GM18858 (cell line): ENCODE data around the gene ZNF512.
A peak's percentile ranks its signal among the peaks of the same experiment; 100 is the strongest.
"Not testable (repeated sequence)": the region's sequence is repeated elsewhere in the genome, so short reads cannot be mapped to it uniquely, and the experiment has no call there.

ENCODE experiments used
- ATAC-seq: cut with Tn5 transposase; IDR thresholded peaks from one replicate; pipeline ENCODE4 v1.9.1; 2021; ENCODE audit not compliant: unreplicated experiment

Gene ZNF512

DNA sequence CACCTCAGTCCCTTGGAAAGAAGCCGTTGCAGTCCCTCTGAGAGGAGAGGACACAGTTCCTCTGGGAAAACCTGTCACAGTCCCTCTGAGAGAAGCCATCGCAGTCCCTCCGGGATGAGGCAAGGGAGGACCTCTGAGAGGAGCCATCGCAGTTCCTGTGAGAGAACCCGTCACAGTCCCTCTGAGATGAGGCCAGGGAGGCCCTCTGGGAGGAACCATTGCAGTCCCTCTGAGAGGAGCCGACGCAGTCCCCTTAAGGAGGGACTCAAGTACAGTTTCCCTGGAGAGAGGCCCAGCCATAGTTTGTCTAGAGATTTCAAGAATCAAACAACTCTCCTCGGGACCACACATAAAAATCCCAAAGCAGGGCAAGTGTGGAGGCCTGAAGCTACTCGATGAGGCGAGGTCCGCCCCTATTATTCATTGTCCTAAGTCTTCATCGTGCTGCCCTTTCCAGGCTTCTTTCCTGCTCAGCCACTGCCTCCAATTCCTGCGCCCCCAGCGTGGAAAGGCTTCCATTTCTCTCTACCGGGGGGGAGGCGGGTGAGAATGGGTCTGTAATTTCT lies 630 bp upstream of the ZNF512 start:
- no peak for ATAC-seq

DNA sequence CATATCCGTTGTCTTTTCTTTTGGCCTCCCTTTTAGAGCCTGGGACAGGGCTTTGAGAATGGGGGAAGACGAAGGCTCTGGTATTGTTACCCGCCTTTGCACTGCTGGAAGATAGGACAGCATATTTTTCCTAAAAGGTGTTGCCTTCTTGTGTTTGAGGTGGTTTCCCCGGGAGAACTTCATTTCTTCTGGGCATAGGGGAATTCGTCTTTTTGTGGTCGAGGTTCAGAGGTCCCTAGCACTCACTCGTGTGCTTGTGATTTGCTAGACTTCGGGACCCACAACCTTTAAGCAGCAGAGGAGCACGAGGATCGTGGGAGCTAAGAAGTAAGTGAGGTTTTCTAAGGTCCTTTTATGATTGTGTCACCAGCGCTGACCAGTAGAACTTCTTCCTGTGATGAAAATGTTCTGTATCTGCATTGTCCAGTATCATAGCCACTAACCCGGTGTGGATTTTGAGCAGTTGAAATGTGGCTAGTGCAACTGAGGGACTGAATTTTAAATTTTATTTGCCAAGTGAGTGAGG lies 611 bp downstream of the ZNF512 start:
- ATAC-seq = no peak

DNA sequence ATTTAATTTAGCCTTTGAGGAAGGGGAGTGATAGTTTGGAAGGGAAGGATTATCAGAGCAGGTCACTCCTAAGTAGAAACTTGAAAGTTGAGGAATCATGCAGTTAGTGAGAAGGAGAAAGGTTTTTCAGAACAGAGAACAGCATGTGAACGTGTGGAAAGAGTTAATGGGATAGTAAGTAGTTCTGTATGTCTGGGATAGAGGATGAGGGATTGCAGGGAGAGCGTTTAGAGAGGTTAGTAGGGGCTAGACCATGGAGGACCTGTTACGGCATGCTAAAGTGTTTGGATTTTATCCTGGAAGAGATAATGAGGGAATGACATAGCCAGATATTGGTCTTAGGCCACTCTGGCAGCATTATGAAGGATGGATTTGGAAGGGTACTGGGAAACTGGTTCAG lies 1.8 kb downstream of the ZNF512 start:
- no peak for ATAC-seq

DNA sequence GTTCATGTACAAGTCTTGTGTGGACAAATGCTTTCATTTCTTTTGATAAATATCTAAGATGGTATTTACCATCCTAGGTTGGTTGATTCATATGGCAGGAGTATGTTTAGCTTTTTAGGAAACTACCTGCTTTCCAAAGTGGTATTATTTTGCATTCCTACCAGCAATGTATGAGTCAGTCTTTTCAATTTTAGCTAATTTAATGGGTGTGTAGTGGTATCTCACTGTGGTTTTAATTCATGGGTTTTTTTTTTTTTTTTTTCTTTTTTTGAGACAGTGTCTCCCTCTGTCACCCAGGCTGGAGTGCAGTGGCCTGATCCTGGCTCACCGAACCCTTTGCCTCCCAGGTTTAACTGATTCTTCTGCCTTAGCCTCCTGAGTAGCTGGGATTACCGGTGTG lies 4.2 kb downstream of the ZNF512 start:
- ATAC-seq = no peak

DNA sequence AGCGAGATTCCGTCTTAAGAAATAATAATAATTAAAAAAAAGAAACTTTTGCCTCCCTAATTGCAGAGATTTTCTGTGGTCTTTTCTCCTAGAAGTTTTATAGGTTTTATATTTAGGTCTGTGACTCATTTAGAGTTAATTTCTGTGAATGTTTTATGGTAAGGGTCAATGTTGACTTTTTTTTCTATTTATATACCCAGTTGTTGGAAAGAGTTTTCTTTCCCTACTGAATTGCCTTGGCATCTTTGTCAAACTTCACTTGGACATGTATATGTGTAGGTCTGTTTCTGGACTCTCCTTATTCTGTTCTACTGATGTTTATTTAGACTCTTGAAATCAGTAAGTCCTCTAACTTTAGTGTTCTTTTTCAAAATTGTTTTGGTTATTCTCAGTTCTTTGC lies 5.5 kb downstream of the ZNF512 start:
- no peak for ATAC-seq

DNA sequence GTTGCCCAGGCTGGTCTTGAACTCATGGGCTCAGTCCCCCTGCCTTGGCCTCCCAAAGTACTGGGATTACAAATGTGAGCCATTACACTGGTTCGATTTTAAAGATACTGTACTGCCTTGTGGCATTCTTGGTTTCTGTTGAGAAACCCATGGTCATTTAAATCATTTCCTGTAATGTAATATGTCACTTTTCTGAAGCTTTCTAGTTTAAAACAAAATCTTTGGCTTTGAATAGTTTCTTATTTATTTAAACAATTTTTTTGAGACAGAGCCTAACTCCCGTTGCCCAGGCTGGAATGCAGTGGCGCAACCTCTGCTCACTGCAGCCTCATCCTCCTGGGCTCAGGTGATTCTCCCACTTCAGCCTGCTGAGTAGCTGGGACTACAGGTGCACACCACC lies 8.9 kb downstream of the ZNF512 start:
- no peak for ATAC-seq

DNA sequence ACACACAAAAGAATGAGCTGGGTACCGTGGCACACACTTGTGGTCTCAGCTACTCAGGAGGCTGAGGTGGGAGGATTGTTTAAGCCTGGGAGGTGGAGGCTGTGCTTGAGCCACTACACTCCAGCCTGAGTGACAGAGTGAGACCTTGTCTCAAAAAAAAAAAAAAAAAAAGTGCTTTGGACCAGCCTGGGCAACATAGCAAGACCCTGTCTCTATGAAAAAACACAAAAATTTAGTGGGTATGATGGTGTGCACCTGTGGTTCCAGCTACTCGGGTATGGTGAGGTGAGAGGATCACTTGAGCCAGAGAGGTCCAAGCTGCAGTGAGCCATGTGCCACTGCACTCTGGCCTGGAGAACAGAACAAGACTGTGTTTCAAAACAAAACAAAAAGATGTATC lies 10.4 kb downstream of the ZNF512 start:
- ATAC-seq = no peak

DNA sequence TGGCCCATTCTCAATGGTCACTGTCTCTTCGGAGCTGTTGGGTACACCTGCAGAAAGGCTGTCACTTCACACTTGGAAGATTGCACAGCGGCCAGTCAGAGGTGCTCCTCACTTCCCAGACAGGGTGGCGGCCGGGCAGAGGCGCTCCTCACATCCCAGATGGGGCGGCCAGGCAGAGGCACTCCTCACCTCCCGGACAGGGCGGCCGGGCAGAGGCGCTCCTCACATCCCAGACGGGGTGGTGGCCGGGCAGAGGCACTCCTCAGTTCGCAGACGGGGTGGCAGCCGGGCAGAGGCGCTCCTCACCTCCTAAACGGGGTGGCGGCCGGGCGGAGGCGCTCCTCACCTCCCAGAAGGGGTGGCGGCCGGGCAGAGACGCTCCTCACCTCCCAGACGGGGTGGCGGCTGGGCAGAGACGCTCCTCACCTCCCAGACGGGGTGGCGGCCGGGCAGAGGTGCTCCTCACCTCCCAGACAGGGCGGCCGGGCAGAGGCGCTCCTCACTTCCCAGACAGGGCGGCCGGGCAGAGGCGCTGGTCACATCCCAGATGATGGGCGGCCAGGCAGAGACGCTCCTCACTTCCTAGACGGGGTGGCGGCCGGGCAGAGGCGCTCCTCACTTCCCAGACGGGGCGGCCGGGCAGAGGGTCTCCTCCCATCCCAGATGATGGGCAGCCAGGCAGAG lies 11.3 kb downstream of the ZNF512 start:
- not testable (repeated sequence) for ATAC-seq

DNA sequence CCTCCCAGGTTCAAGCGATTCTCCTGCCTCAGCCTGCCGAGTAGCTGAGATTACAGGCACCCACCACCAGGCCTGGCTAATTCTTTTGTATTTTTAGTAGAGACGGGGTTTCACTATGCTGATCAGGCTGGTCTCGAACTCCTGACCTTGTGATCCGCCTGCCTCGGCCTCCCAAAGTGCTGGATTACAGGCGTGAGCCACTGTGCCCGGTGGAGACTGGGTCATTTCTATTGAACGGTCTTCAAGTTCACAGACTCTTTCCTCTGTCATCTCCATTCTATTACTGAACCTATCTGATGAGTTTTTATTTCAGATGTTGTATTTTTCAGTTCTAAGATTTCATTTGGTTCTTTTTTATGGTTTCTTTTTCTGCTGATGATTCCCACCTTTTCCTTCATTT lies 12.6 kb downstream of the ZNF512 start:
- ATAC-seq = not testable (repeated sequence)

DNA sequence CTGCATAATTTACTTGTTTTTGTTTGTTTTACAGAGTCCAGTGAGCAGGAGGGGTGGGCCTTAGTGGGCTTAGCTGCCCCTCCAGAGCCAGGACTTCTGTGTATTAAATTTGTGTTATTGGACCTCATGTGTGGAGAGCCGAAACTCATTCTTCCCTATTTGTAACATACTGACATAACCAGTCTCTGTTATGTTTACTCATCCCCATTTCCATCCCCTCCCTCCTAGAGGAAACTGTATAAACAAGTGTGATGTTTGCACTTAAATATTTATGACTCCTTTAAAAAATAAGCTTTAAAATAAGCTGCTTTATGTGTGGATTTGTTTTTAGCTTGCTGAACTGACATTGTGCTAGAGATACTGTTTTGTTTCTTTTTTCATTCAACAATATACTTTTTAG lies 13.8 kb downstream of the ZNF512 start:
- ATAC-seq = no peak

DNA sequence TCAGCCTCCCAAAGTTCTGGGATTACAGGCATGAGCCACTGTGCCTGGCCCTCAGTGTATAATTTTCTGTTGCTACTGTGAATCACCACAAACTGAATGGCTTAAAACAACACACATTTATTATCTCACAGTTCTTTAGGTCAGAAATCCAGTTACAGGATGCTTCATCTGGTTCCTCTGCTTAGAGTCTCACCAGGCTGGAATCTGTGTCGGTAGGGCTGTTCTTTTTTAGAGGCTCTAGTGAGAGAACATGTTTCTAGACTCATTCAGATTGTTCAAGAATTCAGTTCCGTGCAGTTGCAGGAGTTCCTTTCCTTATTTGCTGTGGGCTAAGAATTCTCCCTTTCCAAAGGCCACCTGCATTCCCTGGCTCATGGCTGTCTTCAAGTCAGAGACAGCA lies 23.8 kb downstream of the ZNF512 start:
- ATAC-seq = no peak

DNA sequence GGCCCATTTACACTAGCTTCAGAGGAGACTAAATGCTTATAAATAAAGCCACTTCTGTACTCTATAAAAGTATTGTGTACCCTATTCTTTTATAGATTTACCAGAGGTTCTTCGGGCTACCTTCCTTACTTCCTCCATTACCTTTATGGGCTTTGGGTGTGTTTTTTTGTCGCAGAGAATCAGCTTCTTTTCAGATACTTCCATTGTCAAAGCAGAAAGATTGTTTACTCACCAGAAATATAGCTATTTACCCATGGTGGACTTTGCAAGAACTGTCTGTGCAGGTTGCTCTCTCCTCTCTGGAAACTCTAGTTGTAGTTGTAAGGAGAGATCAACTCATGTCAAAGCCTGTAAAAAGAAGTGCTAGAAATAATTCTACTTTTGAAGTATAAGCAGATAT lies 31.1 kb downstream of the ZNF512 start:
- ATAC-seq = no peak

DNA sequence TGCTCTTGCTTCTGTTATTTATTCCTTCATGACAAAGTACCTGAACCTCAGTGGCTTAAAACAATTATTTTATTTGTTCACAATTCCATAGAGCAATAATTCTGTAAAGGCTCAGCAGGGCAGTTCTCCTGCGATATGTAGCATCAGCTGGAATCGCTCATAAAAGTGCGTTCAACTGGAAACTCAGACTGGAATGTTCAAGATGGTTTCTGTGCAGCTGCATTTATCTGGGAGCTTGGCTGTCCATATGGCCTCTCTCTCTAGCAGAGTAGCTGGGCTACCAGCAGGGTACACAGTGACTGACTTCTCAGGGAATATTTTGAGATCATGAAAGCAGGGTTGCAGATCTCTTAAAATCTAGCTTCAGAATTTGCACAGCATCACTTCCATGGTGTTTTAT lies 32.5 kb downstream of the ZNF512 start:
- ATAC-seq = no peak

DNA sequence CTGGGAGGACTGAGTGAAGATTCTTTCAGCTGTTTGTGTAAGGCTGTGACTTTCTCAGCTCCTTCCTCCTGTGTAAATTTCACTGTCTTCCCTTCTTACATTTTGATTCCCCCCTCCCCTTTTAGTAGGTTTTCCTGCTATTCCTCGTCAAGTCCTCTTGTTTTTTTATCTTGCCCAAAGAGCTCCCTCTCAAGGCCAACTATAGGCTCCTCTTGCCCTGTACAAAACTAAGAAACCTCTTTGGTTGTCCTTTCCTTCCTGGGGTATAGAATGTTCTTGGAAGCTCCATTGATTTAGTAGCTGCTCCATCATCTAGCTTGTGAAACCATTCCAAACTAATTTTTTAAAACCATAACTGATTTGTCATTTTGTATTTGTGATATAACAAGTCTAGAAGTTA lies 38.7 kb downstream of the ZNF512 start:
- ATAC-seq = no peak

DNA sequence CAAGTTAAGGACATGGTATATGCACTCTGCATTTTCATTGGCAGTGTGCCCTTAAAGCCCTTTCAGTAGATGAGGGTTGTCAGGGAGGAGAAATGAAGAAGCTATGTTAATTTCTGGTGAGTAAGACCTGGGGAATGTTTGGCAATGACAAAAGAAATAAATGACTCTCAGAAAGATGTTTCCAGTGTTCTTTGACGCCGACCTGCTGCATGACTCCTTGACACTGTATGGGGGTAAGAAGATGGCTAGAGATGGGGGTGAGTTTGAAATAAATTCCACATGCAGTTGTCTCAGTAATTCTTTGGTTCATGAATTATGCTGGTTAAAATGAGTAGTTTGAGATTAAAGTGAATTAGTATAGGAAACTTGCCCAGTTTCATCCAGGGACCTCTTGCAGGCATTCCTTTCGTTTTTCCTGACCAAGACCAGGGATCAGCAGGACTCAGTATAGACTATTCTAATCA lies 40.1 kb downstream of the ZNF512 start:
- ATAC-seq = no peak

DNA sequence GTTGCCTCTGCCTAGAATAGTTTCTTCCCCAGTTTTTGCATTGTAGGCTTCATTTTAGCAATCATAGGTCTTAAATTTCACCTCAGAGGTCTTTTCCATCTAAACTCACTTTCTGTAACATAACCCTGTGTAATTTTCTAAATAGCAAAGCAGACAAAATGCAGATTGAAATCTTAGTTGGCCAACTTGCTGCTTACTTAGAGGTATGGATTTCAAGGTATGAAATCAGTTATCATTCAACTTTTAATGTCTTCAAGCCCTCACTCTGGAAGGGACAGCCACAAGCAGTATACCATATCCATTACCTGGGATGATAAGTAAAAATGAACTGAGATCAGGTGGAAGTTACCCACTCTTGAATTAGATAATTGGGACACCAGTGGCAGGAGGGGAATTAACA lies 42.1 kb downstream of the ZNF512 start:
- no peak for ATAC-seq

DNA sequence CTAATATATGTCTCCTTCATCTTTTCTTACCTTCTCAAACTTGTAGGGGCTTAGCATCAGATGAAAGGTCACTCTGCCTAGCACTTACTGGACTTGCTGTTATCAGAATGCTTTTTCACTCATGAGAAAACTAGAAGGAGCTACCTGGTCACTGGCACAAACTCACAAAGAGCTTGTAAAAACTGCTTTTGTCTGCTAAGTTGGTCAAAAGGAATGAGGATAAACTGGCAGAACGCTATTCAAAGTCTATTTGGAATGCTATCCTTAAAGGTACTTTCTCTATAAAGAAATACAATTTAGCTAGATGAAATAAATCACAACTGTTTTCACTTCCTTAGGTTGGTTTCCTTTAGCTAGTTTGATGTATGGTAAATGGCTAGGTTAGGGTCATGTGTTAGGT lies 43.5 kb downstream of the ZNF512 start:
- not testable (repeated sequence) for ATAC-seq

DNA sequence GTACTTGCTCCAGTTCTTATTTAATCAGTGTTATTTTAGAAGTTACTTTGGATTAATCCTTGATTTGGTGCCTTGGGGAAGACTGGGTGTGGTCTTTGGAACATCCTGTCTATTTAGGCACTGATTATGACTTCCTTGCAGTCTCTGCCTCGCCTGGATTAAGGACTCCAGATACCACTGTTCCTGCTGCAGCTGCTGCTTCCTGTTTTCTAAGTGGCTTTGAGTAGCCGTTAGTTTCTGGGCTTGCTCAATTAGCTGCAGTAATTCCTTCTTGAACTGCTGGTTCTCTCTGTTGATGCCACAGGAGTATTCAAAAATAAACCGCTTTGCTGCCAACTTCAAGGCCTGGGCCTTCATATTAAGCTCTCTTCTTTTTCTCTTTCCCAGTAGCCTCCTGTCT lies 44.1 kb downstream of the ZNF512 start:
- ATAC-seq = not testable (repeated sequence)

DNA sequence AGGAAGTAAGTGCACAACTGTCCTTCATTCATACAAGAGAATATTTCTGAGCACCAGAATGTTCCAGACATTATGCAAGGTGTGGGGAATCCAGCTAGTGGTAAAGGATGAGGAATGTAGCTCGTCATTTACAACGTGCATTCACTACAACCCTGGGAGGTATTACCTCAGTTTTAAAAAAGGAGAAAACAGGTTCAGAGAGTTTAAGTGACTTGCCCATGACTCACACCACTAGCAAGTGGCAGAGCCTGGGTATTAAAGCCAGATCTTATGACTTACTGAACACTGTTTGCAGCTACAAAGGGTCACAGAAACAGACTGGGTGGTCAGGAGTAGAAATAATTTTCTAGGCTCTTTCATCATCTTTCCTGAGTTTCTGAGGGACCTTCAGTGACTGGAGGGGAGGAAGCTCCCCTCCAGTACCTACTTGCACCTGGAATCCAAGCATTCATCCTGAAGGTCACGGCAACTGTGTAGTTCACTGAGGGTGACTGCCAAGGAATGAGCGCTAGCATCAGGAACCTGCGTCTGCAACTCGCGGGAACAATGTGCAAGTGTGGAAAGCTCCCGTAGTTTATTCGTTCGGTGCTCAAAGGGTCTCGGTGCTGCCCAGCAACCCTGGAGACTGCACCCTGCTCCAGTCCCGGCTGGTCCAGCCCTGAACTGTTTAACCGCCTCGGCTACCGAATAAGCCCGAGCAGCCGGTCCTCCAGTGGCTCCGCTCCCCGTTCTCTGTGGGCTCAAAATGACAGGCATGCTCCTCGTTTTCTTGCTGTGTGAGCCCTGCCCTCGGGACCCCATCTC lies 45.3 kb downstream of the ZNF512 start:
- peak; percentile 22 for ATAC-seq

DNA sequence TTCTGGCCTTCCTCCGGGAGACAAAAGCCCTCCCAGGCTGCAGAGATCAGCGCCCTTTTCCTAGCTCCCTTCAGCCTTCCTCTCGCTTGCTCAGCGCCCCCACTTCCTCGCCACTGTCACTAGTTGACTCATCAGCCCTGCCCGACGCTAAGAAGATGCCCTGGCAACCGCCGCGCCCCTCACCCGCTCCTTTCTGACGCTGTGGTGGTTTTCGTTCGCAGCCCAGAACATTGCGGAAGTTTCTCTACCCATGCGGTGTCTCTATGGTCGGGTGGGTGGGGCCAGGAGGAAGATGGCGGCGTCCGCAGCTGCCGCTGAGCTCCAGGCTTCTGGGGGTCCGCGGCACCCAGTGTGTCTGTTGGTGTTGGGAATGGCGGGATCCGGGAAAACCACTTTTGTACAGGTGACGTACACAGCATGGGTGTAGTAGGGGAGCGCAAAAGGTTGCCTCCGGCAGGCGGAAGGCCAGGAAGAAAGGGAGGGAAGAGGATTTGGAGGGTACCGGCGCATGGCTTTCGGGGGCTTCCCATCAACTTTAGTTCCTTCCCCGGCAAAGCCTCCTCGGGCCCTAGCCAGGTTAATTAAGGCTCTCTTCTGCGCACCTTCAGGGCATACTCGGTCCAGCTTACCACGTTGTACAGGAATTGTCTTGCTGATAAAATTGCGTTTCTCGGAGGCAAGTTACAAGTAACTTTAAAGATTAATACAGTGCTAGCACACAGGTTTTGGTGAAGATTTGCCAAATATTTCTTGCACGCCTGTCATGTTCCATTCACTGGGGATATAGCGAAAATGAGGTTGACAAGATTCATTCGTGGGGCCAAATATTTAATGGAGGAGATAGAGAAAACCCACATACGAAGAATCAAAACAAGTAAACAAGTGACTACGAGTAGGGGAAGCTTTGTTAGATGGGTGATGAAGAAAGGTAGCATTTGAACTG lies 46.2 kb downstream of the ZNF512 start, which contains the start of the genes CCDC121 and GPN1:
Gene CCDC121 (minus strand): TSS at position 246 of the 943 bp plus-strand sequence. CDS start 1,213 bp downstream, outside the sequence.
Gene GPN1 (plus strand): TSS at position 284 of the 943 bp plus-strand sequence. CDS start 9 bp downstream, at position 293.
- ATAC-seq = peak; percentile 88
